ENCODE data around the gene CERS1.

Gene CERS1, protein sequence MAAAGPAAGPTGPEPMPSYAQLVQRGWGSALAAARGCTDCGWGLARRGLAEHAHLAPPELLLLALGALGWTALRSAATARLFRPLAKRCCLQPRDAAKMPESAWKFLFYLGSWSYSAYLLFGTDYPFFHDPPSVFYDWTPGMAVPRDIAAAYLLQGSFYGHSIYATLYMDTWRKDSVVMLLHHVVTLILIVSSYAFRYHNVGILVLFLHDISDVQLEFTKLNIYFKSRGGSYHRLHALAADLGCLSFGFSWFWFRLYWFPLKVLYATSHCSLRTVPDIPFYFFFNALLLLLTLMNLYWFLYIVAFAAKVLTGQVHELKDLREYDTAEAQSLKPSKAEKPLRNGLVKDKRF

DNA sequence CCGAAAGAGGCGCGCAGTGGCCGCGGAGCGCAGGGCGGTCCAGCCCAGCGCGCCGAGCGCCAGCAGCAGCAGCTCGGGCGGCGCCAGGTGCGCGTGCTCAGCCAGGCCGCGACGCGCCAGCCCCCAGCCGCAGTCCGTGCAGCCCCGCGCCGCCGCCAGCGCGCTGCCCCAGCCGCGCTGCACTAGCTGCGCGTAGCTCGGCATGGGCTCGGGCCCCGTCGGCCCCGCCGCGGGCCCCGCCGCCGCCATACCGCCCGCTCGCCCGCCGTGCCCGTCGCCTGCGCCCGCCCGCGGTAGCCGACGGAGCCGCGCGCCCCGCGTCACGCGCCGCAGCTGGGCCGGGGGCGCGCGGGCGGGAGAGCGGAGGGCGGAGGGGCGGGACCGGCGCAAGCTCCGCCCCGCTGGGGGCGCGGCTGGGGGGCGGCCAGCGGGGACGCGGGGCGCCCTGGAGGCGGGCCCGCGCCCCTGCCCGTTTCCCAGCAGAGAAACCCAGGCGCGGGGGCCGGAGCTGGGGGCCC lies at the start of gene CERS1:
CERS1 (minus strand) TSS at position 335 of the 518 bp plus-strand sequence; CDS start at position 249, 86 bp downstream.
- no peak for DNase-seq

DNA sequence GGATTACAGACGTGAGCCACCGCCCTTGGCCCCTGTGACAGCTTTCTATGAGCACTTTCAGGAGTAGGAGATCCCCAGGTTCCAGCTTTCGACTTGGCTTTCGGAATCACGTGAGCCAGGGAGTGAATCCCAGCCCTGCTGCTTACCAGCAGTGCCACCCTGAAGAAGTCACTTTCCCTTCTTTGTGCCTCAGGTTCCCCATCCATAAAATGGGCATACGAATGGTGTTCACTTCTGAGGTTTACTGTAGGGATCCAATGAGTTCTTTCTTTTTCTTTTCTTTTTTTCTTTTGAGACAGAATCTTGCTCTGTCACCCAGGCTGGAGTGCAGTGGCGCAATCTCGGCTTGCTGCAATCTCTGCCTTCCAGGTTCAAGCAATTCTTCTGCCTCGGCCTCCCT lies 49.3 kb upstream of the CERS1 start:
- DNase-seq: no peak

DNA sequence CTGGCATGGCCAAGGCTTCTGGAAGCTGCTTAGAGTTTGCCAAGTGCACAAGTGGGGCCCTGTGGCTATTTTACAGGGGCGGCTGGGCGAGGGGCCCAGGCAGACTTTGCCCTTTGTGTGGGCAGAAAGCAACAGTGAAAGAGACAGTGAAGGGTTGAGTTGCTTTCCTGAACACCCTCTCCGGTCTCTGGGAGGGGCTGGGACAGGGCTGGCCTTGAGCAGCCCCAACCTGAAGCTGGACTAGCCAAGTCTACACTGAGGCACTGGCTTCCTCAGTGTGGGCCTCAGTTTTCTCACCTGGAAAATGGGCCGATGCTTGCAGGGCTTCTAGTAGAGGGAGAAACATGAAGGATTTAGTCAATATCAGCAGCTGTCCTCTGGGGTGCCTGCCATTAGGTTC lies 47.5 kb upstream of the CERS1 start:
- no peak for DNase-seq

DNA sequence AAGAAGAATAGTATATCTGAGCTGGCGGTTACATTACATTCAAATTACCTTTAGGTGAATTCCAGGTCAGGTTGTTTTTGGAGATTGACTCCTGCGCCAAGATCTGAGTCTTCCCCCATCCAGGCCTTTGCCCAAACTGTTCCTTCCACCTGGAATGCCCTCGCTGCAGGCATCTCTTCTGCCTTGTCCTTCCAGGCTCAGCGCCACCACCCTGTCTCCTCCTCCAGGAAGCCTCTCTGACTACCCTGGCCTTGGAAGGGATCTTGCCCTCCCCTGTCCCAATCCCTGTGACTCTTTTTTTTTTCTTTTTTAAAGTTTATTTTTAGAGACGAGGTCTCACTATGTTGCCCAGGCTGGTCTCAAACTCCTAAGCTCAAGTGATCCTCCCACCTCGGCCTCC lies 46.7 kb upstream of the CERS1 start:
- DNase-seq: no peak

DNA sequence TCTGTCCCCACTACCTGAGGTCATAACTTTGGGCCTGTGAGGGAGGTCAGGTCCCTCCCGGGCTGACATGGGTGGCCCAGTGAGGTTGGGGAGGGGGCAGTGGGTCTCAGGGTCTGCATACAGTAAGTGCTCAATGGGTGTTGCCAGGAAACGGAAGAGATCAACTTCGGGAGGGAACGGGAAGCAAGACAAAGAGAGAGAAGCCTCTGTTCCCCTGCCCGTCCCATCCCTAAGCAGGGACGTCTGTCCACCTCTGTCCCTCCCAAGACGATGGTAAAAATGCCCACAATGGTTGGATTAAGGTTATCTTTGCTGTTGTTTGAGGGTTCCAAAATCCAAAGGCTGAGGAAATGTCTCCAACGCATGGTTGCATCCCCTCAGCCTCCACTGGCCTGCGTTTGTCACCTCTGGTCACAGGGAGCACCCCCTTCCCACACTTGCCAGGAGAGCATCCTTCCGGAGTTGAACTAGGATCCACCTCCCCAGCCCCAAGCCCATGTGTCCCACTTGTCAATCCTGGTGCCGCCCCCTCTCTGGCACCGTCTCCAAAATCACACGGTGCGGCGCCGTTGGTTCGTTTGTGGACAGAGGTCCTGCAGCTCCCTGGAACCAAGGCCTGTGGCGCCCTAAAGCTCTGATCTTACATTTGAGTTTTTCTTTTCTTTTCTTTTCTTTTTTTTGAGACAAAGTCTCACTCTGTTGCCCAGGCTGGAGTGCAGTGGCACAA lies 45.8 kb upstream of the CERS1 start:
- no peak for DNase-seq

DNA sequence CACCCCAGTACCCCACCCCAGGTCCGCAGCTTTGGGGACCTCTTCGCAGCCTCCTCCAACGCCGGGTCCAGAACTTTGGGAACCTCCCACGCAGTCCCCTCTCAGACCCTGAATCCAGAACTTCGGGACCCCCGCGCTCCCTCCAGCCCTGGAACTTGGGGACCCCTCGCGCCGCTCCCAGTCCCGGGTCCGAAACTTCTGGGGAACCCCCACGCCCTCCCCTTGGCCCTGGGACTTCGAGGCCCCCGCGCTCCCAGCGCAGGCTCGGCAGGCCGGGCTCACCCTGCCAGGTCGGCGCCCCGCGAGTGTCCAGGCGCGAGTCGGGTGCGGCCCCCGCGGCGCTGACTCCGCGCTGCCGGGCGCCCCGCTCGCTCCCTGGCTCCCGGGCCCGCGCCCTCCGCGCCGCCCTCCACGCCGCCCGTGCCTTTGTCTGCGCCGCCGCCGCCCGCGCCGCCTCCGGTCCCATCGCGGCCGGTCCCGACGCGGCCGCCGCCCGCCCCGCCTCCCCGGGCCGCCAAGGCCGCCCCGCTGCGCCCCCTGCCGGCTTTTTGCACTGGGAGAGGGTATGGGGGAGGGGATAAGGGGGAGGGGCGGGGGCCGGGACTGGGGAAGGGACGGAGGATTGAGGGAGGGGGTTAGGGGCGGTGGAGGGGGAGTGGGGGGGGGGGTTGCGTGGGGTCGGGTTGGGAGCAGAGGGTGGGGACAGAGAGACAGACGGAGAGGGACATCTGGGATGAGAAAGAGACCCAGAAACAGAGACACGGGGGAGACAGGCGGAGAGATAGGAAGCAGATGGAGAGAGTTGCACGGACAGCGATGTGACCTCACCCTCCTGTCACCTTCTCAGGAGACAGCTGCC lies 45.0 kb upstream of the CERS1 start, which contains the start of gene HOMER3:
HOMER3 (minus strand) TSS at position 449 of the 859 bp plus-strand sequence. CDS start 2,235 bp downstream, outside the sequence.
- DNase-seq: peak; percentile 65

DNA sequence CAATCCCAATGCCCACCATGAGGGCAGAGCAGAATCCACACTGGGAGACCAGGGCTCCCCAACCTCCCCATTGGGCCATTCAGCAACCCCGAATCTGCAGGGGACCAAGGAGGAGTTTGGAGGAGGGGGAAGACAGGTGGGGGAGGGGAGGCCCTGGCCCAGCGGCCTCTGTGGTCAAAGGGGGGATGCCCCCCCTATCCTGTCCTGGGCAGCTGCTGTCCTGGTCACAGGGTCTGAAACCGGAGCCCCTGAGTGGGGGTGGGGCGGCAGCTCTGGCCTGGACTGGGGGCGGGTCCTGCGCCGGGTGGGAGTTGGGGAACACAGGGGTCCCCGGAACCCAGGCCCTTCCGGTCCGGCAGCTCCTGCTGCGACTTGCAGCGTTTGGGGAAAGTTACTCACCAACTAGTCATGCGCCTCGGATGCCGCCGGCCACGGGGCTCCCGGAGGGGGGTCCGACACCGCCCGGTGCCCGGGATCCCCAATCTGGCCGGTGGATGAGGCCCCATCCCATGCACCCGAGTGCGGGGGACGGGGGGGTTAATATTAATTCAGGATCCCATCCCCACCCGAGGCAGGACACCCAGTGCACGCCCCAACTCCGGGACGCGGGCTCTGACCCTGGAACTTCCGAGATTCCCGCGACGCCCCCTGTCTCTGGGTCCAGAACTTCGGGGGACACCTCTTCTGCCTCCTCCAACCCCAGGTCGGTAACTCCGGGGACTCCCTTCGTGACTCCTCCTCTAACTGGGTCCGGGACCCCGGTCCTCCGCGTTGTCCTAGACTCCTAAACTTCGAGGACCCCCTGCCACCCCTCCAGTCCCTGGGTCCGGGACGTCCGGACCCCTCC lies 44.2 kb upstream of the CERS1 start:
- no peak for DNase-seq

DNA sequence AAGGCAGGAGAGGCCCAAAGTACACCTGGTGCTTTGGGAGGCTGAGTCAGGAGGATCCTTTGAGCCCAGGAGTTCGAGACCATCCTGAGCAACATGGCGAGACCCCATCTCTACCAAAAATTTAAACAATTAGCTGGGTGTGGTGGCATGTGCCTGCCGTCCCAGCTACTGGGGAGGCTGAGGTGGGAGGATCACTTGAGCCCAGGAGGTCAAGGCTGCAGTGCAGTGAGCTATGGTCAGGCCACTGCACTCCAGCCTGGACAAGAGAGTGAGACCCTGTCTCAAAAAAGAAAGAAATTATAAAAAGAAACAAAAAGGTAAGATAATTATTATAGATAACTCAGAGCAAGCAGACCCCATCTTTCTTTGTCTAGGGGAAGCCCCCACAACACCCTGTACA lies 43.2 kb upstream of the CERS1 start:
- DNase-seq: no peak

DNA sequence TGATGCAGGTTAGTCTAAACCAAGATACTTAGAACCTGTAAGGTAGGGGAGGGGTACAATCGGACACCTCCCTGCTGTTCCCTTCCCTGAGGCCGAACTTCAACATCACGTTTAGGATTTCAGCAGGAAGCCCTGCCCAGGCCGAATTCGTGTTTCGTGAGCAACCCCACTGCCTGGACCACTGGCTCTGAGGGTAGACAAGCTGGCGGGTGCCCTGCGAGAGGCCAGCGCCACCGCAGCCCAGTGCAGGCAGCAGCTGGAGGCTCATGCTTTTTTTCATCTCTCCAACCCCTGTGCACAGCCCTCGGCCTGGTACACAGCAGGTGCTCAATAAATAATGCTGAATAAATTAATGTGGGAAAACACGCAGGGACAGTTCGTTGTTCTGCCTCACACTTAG lies 37.3 kb upstream of the CERS1 start:
- no peak for DNase-seq

DNA sequence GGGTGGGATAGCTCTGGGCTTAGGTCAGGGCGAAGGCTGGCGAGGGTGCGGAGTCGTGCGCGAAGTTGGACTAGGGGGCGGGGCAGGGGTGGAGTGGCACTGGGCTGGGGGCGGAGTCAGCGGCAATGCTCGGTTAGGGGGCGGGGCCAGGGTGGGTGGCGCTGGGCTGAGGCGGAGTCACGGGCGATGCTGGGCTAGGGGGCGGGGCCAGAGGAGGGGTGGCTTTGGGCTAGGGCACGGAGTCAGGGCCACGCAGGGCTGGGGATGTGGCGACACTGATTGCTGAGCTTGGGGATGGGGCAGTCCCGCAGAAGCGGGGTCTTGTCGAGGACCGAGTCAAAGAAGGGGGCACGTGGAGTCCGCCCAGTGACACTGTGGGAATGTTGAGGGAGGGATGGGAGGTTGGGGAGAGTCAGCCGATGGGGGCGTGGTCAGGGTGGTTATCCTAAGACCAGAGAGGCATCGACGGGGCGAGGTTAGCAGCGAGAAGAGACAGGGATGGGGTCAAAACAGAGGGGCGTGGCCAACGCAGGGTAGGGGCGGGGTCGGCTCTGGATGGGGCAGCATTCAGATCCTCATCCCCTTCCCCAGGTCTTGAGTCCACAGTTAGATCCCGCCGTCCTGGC lies 36.4 kb upstream of the CERS1 start:
- peak; percentile 70 for DNase-seq

DNA sequence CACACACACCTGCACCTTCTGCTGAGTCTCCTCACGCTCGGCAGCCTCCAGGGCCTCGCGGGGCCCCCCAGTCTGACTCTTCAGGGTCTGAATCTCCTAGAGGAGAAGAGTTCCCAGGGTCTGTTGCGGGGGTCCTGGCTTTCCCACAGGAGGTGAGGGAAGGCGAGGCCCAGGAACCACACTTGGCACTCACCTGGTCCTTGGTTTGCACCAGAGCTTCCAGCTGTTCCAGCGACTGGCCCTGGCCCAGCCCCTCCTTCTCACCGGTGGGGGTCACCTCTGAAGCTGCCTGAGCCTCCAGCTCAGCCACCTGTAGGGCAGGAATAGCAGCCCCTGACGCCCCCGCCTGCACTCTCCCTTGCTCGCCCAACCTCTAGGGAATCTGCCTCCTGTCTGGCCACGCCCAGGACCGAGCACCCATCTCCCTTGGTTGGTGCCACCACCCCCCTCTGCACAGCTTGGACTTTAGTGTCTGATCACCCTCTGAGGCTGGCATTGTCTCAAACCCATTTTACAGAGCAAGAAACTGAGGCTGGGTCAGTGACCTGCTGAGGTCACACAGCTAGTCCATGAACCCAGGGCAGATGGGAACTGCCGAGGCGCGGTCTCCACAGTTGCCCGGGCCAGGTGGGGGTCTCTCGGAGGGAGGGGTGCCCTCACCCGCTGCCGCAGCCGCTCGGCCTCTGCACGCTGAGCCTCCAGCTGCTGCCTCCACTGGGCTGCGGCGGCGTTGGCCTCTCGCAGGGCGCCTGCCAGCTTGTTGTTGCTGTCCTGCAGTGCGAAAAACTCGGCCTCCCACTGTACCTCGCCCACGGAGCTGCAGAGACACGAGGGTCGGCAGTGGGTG lies 35.6 kb upstream of the CERS1 start:
- no peak for DNase-seq

DNA sequence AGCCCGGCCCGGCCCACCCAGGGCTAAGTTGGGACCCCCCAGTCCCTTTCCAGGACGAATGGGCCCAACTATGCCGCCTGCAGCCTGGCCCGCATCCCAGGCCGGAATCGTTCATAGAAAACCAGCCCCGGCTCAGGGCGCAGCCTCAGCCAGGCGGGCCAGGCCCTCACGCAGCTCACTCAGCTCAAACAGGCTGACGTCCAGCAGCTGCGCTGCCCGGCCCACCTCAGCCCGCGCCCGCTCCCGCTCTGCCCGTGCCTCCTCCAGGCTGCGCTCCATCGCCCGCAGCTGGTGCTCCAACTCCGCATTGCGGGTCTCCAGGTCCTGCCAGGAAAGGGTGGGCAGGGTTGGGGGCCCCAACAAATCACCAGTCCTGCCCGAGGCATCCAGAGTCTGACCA lies 33.4 kb upstream of the CERS1 start:
- no peak for DNase-seq

DNA sequence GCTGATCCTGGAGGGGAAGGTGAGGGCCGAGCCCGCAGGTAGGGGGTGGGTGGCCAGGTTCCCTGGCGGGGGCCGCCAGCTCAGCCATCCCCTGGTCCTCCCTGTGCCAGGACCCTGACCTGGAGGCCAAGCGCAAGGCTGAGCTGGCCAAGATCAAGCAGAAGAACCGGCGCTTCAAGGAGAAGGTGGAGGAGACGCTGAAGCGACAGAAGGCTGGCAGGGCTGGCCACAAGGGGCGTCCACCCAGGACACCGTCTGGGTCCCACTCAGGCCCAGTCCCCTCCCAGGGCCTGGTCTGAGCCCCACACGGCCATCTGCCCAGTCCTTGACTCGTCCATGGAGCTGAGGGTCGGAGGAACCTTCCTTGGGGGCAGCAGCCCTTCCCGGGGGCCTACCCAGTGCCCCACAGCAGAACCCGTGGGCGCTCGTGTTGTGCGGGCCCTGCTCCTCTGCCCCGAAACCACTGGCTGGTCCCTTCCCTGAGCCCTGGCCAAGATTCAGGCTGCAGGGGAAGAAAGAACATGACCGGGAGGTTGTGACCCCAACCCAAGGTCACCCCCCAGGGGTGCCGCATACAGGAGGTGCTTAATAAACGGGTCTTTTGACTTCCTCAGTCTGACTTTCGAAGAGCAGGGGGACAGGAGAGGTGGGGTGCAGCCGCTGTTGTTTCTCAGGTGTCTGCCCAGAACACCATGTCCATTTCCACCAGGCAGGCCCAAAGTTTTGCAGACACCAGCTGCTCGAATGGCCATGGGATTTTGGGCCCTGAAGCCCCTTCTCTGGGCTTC lies 32.3 kb upstream of the CERS1 start:
- DNase-seq: no peak

DNA sequence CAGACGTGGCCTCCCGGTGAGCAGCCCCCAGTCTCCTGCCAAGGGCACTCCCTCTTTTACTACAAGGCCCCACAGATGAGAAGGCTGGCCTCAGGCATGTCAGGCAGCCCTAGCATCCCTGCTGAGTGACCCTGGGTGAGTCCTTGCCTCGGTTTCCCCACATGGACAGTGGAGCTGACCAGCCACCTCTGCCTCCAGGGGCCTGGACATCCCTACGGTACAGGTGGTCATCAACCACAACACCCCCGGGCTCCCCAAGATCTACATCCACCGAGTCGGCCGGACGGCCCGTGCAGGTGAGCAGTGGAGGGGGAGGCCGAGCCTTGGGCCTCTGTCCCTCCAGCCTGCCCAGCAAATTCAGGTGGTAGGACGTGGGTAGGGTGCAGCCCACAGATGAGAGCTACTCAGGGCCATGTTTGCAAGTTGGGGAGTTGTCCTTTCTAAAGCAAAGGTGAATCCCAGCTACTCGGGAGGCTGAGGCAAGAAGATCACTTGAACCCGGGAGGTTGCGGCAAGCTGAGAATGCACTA lies 28.8 kb upstream of the CERS1 start:
- no peak for DNase-seq

DNA sequence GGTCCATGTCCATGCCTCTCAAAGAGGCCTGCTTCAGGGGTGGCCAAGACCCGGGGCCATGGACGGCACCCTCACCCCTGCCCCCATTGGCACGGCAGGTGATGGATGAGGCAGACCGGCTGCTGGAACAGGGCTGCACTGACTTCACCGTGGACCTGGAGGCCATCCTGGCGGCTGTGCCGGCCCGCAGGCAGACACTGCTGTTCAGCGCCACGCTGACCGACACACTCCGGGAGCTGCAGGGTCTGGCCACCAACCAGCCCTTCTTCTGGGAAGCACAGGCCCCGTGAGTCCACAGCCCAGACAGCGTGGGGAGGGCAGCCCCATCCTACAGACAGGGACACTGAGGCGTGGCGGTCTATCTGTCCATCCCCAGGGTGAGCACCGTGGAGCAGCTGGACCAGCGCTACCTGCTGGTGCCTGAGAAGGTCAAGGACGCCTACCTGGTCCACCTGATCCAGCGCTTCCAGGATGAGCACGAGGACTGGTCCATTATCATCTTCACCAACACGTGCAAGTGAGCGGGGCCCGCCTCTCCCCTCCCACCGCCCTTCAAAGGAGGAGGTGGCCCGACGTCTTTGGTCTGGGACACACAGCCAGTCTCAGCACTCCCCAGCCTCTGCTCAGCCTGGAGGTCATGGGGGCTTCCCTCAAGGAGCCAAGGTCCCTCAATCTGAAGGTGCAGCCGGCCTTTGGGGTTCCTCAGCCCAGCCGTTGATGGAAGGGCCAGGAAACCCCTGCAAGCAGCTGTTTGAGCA lies 26.4 kb upstream of the CERS1 start:
- no peak for DNase-seq

DNA sequence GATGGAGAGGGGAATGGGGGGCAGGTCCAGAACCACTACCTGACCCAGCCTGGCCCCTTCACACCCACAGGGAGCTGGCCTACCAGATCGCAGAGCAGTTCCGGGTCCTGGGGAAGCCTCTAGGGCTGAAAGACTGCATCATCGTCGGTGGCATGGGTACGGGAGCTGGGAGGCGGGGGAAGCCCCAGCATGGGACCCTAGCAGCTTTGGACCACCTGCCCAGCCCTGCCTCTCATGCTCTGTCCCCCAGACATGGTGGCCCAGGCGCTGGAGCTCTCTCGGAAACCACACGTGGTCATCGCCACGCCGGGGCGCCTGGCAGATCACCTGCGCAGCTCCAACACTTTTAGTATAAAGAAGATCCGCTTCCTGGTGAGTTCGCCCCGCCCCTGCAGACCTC lies 25.6 kb upstream of the CERS1 start:
- no peak for DNase-seq

DNA sequence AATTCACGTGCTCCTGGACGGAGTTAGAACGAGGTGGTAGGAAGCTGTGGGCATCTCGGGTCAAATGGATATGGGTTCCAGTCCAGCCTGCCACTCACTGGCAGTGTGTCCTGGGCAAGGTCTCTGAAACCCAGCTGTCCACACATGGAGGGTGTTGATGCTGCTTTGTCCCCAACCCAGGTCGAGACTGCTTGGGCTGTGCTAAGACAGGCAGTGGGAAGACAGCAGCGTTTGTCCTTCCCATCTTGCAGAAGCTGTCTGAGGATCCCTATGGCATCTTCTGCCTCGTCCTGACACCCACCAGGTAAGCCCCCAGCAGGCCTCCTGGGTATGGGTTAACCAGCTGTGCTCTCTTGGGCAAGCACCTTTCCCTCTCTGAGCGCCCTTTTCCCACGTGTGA lies 24.4 kb upstream of the CERS1 start:
- no peak for DNase-seq

DNA sequence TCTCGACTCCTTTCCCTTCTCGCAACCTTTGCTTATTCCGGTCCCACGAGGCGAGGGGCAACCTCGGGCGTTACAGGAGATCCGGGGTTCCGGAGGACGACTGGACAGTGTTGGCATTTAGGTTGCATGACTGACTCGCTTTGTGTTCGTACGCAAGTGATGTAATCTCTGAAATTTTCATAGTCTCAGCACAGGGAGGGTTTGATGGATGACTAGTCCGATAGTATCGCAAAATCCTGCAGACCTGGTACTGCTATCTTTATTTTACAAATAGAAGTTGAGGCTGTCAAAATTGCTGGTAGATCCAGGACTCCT lies 23.9 kb upstream of the CERS1 start:
- DNase-seq: no peak
